Measurements from ENCODE around the gene GXYLT2. TPM values are rescaled to one million over a fixed set of nuclear protein-coding genes. Genes with fewer than 3 reads are reported as not detected.

The GXYLT2 gene
- total and polyA plus RNA-seq, 10 of the 15 experiments (the other 5 are each of a cell fraction or from before 2014, with no cell fraction given), result 0.27 to 2.6 (median 0.78) TPM

GRCh38 chr3:72977060-72977808, 89.4 kb downstream of the GXYLT2 start (continued):
- TF ChIP-seq EGR1 (IDR thresholded peaks at IDR 0.05; ENCODE audit: borderline replicate concordance in 1 of 2, low read depth in 2 of 2, low read length in 2 of 2) (no peak), MAX (IDR thresholded peaks at IDR 0.05; ENCODE audit: low read depth, low read length) (no peak), BRCA1 (IDR thresholded peaks at IDR 0.05; ENCODE audit: low read depth, low read length) (no peak), NRF1 (conservative IDR thresholded peaks at IDR 0.05; ENCODE audit: low read depth, low read length) (no peak)

DNA sequence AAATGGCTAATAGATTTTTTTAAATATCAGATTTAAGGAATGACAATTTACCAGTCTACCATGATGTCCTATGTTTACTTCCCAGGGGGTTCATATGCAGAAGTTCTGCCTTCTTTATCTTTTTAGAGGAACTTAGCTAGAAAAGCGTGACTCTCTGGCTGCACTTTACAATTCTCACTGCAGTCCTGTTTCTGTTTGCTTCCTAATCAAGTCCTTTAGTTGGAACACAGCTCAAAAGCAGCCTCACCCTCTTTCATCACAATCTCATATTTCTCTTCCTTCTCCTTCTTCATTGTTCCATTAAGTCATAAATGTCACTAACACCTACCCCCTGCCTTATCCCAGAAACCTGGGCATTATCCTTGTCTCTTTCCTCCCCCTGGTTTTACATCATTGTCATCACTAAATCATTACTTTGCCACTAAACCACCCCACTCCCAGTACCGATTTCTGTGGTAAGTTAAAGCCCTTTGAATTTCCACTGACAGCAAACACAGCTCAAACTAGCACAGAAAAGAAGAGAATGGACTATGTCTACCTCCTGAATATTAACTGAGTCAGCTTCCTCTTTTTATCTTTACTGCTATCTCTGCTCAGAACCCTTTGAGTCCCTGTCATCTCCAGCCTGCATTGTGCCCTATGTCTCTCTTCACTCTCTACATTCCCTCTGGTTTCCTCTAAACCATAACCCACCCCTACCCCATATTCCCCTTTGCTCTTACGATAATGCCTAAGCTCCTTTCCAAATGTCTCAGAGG, 94.9 kb downstream of the GXYLT2 start:
- H2AFZ ChIP-seq (ENCODE audit: control insufficient read depth, low read depth, low read length), result no peak overlapping the region
- POLR2A ChIA-PET, result interaction anchor here (0.7 to 2.2 kb wide), 3 partner anchors 10 to 13 kb away, joined by 3 to 9 read pairs (median 8); partner anchors contain the start of gene PPP4R2
- TF ChIP-seq IRF4 (IDR thresholded peaks at IDR 0.05; ENCODE audit: low read depth, low read length) (no peak), NR2C1 (IDR thresholded peaks at IDR 0.05) (no peak), TBL1XR1 (IDR thresholded peaks at IDR 0.05; ENCODE audit: low read depth, low read length) (no peak), STAT1 (conservative IDR thresholded peaks at IDR 0.05) (no peak), MYC (IDR thresholded peaks at IDR 0.05; ENCODE audit: insufficient read depth, insufficient read length, insufficient replicate concordance, low read length, severe bottlenecking) (no peak), SIN3A (IDR thresholded peaks at IDR 0.05; ENCODE audit: low read depth, low read length) (no peak), PAX8 (IDR thresholded peaks at IDR 0.05) (no peak), NBN (IDR thresholded peaks at IDR 0.05) (no peak), SRF (IDR thresholded peaks at IDR 0.05; ENCODE audit: low read depth in 2 of 2, low read length in 2 of 2) (no peak), ZNF217 (IDR thresholded peaks at IDR 0.05) (no peak), NFYB (IDR thresholded peaks at IDR 0.05; ENCODE audit: insufficient read depth, low read depth, low read length) (no peak)
- TF ChIP-seq, protein P1, sequence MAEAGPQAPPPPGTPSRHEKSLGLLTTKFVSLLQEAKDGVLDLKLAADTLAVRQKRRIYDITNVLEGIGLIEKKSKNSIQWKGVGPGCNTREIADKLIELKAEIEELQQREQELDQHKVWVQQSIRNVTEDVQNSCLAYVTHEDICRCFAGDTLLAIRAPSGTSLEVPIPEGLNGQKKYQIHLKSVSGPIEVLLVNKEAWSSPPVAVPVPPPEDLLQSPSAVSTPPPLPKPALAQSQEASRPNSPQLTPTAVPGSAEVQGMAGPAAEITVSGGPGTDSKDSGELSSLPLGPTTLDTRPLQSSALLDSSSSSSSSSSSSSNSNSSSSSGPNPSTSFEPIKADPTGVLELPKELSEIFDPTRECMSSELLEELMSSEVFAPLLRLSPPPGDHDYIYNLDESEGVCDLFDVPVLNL (IDR thresholded peaks at IDR 0.05; ENCODE audit: low read depth, low read length), result no peak

More for the DNA sequence above, 94.9 kb downstream of the GXYLT2 start:
- DNase-seq (ENCODE audit: low read depth, low spot score) (no peak), ATAC-seq (peak; percentile 49; the same call in 2 of the 3 replicates), FAIRE-seq (no peak)
- ChIA-PET RAD21 (ENCODE audit: unreplicated experiment) (interaction anchor here (1.0 to 1.4 kb wide), 4 partner anchors 9 to 22 kb away, joined by 3 to 4 read pairs (median 3); no protein-coding TSS in a partner anchor), SMC1A (ENCODE audit: uncharacterized antibody, unreplicated experiment) (interaction anchor here (0.7 to 2.0 kb wide), 7 partner anchors 10 to 73 kb away, joined by 3 to 8 read pairs (median 3); partner anchors contain the start of gene PPP4R2), CTCF (interaction anchor here (1.1 to 3.4 kb wide), 3 partner anchors 16 to 73 kb away, joined by 3 to 15 read pairs (median 3); no protein-coding TSS in a partner anchor)
- Histone ChIP-seq H3K4me3 (no peak overlapping the region), H3K9me3 (replicated peaks; ENCODE audit: control insufficient read depth, insufficient read depth, low read length) (peaks cover 3% of the 10 kb centered on the region; the same call in 2 of the 3 replicates), H3K36me3 (ENCODE audit: control insufficient read depth in 2 of 2, insufficient read depth in 2 of 2, low read length in 1 of 2) (no peaks in the 10 kb centered on the region), H3K4me2 (ENCODE audit: control insufficient read depth, insufficient read depth) (no peak overlapping the region), H3K4me1 (ENCODE audit: control insufficient read depth, insufficient read depth, low read length) (no peaks in the 10 kb centered on the region), H3K9ac (ENCODE audit: control insufficient read depth, insufficient read depth, low read length) (no peak overlapping the region), H3K27ac (ENCODE audit: control insufficient read depth, insufficient read depth) (no peak overlapping the region), H4K20me1 (ENCODE audit: control insufficient read depth, insufficient read depth) (no peaks in the 10 kb centered on the region), H3K27me3 (replicated peaks in 1 of 2; ENCODE audit: control insufficient read depth in 2 of 2, insufficient read depth in 2 of 2, low read length in 1 of 2) (no peaks in the 10 kb centered on the region), H3K79me2 (ENCODE audit: control insufficient read depth, insufficient read depth, low read length) (no peaks in the 10 kb centered on the region)
- in situ Hi-C loops (cut with MboI) (no loop called here), intact Hi-C loops (cut with micrococcal nuclease; ENCODE audit: unreplicated experiment) (no loop called here)
- BruUV-seq (replicated peaks), result no TSS peak
- 62% methylated on average over 3 of the region's 3 CpGs for WGBS (ENCODE audit: insufficient coverage, insufficient replicate concordance, low lambda C conversion rate, missing lambda C conversion rate)

All from GM12878 (cell line).